ENCODE results near the gene PEF1.

PEF1 gene

DNA sequence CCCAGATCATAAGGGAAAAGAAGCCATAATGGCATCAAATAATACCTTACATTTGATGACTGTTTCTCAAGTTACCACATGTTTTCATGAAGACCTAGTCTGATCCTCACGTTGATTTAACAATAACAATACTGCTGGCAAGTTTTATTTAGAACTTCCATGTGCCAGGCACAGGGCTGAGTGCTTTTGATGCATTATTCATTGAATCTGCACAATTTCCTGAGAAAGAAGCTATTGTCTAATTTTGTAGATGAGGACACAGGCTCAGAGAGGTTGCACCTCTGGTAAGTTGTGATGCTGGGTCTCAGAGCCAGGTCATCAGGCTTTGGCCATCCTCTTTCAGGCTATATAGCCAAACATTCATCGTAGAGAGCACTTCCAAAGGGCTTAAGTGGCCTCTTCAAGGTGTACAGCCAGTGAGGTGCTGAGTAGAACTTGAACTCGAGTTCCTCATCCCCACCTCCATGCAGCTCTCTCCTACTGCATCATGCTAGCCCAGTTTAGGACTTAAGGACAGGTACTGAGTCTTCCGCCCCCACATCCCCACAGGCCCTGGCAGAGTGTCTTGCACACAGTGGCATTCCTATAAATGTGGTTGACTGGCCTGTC lies 8.3 kb upstream of the PEF1 start:
- no peak for DNase-seq (ENCODE audit: low read depth in 2 of 2)
- no peak overlapping the region for H3K4me3 ChIP-seq (replicated peaks in 1 of 2; ENCODE audit: low read depth in 2 of 2, low read length in 2 of 2)
- TF ChIP-seq CTCF (IDR thresholded peaks at IDR 0.05; ENCODE audit: low read depth, low read length) = no peak

- DNase-seq (ENCODE audit: low read depth in 2 of 2) = no peak
- no peak overlapping the region for H3K4me3 ChIP-seq (replicated peaks in 1 of 2; ENCODE audit: low read depth in 2 of 2, low read length in 2 of 2)
- no peak for TF ChIP-seq CTCF (IDR thresholded peaks at IDR 0.05; ENCODE audit: low read depth, low read length)
Observed at GRCh38 chr1:31651766-31652165, 7.1 kb upstream of the PEF1 start.

- H3K4me3 ChIP-seq (replicated peaks in 1 of 2; ENCODE audit: low read depth in 2 of 2, low read length in 2 of 2) = no peak overlapping the region
- TF ChIP-seq CTCF (IDR thresholded peaks at IDR 0.05; ENCODE audit: low read depth, low read length) = no peak
- DNase-seq (ENCODE audit: low read depth in 2 of 2) = no peak
Observed at GRCh38 chr1:31651089-31651420, 6.4 kb upstream of the PEF1 start.

GRCh38 chr1:31650161-31651088 lies 5.7 kb upstream of the PEF1 start:
- no peak for TF ChIP-seq CTCF (IDR thresholded peaks at IDR 0.05; ENCODE audit: low read depth, low read length)
- no peak for DNase-seq (ENCODE audit: low read depth in 2 of 2)
- no peak overlapping the region for H3K4me3 ChIP-seq (replicated peaks in 1 of 2; ENCODE audit: low read depth in 2 of 2, low read length in 2 of 2)

DNA sequence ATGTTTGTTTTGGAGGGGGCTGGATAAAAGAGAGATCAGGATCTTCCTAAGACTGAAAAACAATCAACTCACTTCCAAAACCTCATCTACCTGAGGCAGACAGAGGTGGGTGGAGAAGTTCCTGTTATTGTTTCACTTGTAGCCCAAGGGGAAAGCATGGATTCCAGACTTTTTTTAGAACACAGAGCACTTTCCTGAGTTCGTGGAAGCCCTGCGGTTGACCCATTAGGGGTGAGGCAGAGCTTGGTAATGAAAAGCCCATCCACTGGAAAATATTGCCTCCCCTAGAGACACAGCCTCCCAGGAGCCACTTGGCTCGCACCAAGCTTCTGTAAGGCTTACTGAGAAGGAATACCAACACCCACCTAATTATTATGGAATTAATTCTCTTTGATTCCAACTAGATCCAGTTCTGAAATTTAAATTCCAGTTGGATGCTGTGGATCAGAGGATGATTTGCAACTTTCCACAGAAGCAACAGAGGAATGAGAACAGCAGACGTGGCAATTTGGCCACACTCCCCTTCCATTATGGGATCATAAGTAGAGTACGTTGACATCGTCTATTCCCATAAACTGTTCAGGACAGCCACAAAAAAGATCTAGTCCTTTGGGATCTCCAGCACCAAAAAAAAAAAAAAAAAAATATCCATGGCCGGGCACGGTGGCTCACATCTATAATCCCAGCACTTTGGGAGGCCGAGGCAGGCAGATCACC lies 4.1 kb upstream of the PEF1 start:
- DNase-seq (ENCODE audit: low read depth in 2 of 2) = no peak
- H3K4me3 ChIP-seq (replicated peaks in 1 of 2; ENCODE audit: low read depth in 2 of 2, low read length in 2 of 2) = no peak overlapping the region
- no peak for TF ChIP-seq CTCF (IDR thresholded peaks at IDR 0.05; ENCODE audit: low read depth, low read length)

GRCh38 chr1:31648190-31648589 lies 3.5 kb upstream of the PEF1 start:
- no peak for DNase-seq (ENCODE audit: low read depth in 2 of 2)
- TF ChIP-seq CTCF (IDR thresholded peaks at IDR 0.05; ENCODE audit: low read depth, low read length) = no peak
- H3K4me3 ChIP-seq (replicated peaks in 1 of 2; ENCODE audit: low read depth in 2 of 2, low read length in 2 of 2) = no peak overlapping the region
